Smooth muscle cell (in vitro differentiated cells): ENCODE data around the gene RNF144A. TPM values are rescaled to one million over a fixed set of nuclear protein-coding genes. Genes with fewer than 3 reads are reported as not detected.
"Not testable (repeated sequence)": the region's sequence is repeated elsewhere in the genome, so short reads cannot be mapped to it uniquely, and the experiment has no call there.

ENCODE experiments used
- DNase-seq: peaks from one replicate; lab custom pipeline; 2025; ENCODE audit not compliant: unreplicated experiment; lab: John Stamatoyannopoulos, UW
- H2AFZ ChIP-seq: fragments of 200-600 bp; sonication (generic); 2 replicates; pipeline ENCODE4 v1.6.0; 2016; ENCODE audit warnings: antibody characterized with exemption, low read depth, mild to moderate bottlenecking
- H3F3A ChIP-seq: fragments of 200-600 bp; sonication (generic); 2 replicates; pipeline ENCODE4 v1.6.0; 2017; ENCODE audit warnings: antibody characterized with exemption, low read depth
- H3K27ac ChIP-seq: fragments of 200-600 bp; sonication (generic); 2 replicates; pipeline ENCODE4 v1.5.1; 2016; ENCODE audit warnings: low read depth, mild to moderate bottlenecking
- H3K27me3 ChIP-seq: fragments of 200-600 bp; sonication (generic); 2 replicates; pipeline ENCODE4 v1.6.1; 2016; ENCODE audit warnings: low read depth, mild to moderate bottlenecking
- H3K36me3 ChIP-seq: fragments of 200-600 bp; sonication (generic); 2 replicates; pipeline ENCODE4 v1.5.1; 2016; ENCODE audit warnings: low read depth
- H3K4me1 ChIP-seq: fragments of 200-600 bp; sonication (generic); 2 replicates; pipeline ENCODE4 v1.5.1; 2016; ENCODE audit warnings: low read depth
- H3K4me2 ChIP-seq: fragments of 200-600 bp; sonication (generic); 2 replicates; pipeline ENCODE4 v1.6.0; 2016; ENCODE audit warnings: mild to moderate bottlenecking
- H3K4me3 ChIP-seq: fragments of 200-600 bp; sonication (generic); 2 replicates; pipeline ENCODE4 v1.5.1; 2016; ENCODE audit warnings: mild to moderate bottlenecking
- H3K79me2 ChIP-seq: fragments of 200-600 bp; sonication (generic); 2 replicates; pipeline ENCODE4 v1.6.0; 2016; ENCODE audit warnings: low read depth, mild to moderate bottlenecking
- H3K9ac ChIP-seq: fragments of 200-600 bp; sonication (generic); 2 replicates; pipeline ENCODE4 v1.6.0; 2016; ENCODE audit warnings: low read depth
- H3K9me3 ChIP-seq: fragments of 200-600 bp; sonication (generic); replicated peaks from 2 replicates; pipeline ENCODE4 v1.5.1; 2016; ENCODE audit warnings: low read depth
- H4K20me1 ChIP-seq: fragments of 200-600 bp; sonication (generic); 2 replicates; pipeline ENCODE4 v1.6.0; 2016; ENCODE audit warnings: low read depth
- WGBS: methylation state at CpG from one replicate; pipeline ENCODE4 v1.1.7; 2016; ENCODE audit warnings: low lambda C conversion rate; 5-methylcytosine and 5-hydroxymethylcytosine counted together
- polyA plus RNA-seq: library from polyadenylated mRNA; unstranded; fragments of >200 nt; fragmentation: Nextera tagmentation; extraction: Ambion mirVana; gene quantifications from 2 replicates; pipeline ENCODE4 v1.2.1, GENCODE V29; 2016
- total RNA-seq: library from RNA; depleted of rRNA; stranded (reverse); fragments of >200 nt; gene quantifications from 2 replicates; pipeline ENCODE4 v1.2.3, GENCODE V29; 2014
- TF ChIP-seq, protein P1 (sequence below): fragments of 200-600 bp; sonication (generic); IDR thresholded peaks from 2 replicates; pipeline ENCODE4 v1.5.1; 2017; ENCODE audit warnings: borderline replicate concordance, mild to moderate bottlenecking, antibody characterized with exemption; ENCODE audit not compliant: insufficient read depth, poor library complexity, severe bottlenecking

RNF144A gene
- total and polyA plus RNA-seq, 2 experiments from 2014 or later: 10.0 to 23.3 TPM

DNA sequence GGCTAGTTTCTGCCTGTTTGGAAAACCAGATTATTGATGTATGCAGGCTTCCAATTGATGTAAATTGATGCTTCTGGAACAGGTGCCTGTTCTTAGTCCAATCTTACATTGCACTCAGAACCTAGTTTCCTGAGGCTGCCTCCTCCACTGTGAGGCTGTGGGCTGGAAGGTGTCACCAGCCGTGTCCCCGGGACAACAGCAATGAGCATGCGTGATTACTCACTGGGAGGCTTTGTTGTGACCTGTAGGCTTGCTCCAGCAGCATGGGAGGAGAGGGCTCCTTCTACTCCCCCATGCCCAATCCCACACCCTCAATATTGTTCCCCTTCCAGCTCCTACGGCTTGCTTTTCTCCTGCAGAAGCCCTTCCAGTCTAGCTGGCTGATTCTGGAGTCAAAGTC is 28.5 kb upstream of the RNF144A start:
- Histone ChIP-seq H3F3A (no peaks in the 10 kb centered on the region), H3K27me3 (no peaks in the 10 kb centered on the region), H3K4me3 (no peak overlapping the region), H3K4me1 (no peaks in the 10 kb centered on the region), H2AFZ (no peak overlapping the region), H3K79me2 (no peaks in the 10 kb centered on the region), H4K20me1 (no peaks in the 10 kb centered on the region), H3K4me2 (no peak overlapping the region), H3K9ac (no peak overlapping the region), H3K9me3 (no peaks in the 10 kb centered on the region), H3K36me3 (no peaks in the 10 kb centered on the region), H3K27ac (no peak overlapping the region)
- WGBS: 78% methylated on average over 4 of the region's 4 CpGs
- TF ChIP-seq, protein P1, sequence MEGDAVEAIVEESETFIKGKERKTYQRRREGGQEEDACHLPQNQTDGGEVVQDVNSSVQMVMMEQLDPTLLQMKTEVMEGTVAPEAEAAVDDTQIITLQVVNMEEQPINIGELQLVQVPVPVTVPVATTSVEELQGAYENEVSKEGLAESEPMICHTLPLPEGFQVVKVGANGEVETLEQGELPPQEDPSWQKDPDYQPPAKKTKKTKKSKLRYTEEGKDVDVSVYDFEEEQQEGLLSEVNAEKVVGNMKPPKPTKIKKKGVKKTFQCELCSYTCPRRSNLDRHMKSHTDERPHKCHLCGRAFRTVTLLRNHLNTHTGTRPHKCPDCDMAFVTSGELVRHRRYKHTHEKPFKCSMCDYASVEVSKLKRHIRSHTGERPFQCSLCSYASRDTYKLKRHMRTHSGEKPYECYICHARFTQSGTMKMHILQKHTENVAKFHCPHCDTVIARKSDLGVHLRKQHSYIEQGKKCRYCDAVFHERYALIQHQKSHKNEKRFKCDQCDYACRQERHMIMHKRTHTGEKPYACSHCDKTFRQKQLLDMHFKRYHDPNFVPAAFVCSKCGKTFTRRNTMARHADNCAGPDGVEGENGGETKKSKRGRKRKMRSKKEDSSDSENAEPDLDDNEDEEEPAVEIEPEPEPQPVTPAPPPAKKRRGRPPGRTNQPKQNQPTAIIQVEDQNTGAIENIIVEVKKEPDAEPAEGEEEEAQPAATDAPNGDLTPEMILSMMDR: no peak
- no peak for DNase-seq

DNA sequence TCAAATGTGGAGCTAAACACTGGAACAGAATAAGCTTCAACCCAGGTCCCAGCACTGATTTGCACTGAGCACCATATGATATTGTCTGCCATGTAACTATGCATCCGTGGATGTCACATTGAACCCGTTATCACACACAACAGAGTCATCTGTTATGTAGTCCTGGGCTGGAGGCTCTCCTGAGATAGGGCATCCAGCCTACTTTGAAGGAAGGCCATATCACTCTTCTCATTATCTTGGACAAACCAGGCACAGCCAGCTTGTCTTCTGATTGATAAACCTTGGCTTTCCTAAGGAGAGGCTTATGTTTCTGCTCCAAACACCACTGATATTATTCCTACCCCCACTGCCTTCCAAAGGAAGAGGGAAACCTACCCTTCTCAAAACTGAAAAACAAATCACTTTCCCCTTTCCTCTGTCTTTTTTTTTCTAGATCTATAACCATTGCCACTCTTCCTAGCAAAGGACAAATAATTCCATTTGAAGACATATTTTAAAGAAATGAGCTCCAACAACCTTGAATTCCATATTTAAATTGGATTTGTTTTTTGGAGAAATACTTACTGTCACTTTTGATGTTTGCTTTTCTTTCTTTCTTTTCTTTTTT is 23.2 kb upstream of the RNF144A start:
- Histone ChIP-seq H3K4me2 (no peak overlapping the region), H3K27me3 (peaks cover 6% of the 10 kb centered on the region), H3K4me1 (no peaks in the 10 kb centered on the region), H3F3A (no peaks in the 10 kb centered on the region), H2AFZ (no peak overlapping the region), H3K79me2 (no peaks in the 10 kb centered on the region), H4K20me1 (no peaks in the 10 kb centered on the region), H3K9ac (no peak overlapping the region), H3K36me3 (no peaks in the 10 kb centered on the region), H3K9me3 (no peaks in the 10 kb centered on the region), H3K4me3 (no peak overlapping the region), H3K27ac (no peak overlapping the region)
- no peak for DNase-seq
- WGBS: 77% methylated on average over 2 of the region's 2 CpGs
- TF ChIP-seq, protein P1: no peak

DNA sequence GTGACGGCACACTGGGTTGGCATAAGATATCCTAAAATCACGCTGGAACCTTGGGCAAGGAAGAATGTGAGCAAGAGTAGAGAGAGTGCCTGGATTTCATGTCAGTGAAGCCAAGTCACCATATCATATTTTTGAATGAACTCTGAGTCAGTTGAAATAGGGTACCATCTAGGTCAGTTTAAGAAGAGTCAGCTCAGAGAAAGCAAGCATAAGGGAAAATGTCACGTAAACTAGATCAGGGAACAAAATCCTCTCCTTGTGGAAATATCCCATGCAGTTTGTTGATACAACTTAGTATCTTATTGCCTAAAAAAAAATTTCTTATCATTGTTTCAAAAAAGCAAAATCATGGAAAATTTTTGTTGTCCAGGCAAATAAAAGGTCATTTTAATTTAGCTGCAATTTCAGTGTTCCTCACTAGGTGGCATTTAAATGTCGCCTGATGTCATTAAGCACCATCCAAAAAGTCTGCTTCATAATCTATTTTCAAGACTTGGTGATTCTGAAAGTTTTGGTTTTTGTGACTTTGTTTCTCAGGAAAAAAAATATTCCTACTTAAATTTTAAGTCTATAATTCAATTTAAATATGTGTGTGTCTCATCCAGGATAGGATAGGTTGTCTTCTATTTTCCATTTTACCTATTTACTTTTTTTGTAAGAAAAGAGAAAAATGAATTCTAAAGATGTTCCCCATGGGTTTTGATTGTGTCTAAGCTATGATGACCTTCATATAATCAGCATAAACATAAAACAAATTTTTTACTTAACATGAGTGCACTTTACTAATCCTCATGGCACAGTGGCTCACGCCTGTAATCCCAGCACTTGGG is 20.1 kb upstream of the RNF144A start:
- Histone ChIP-seq H3K27ac (no peak overlapping the region), H3K79me2 (no peaks in the 10 kb centered on the region), H4K20me1 (no peaks in the 10 kb centered on the region), H3K4me2 (no peak overlapping the region), H3K4me1 (no peaks in the 10 kb centered on the region), H3K9ac (no peak overlapping the region), H3K36me3 (no peaks in the 10 kb centered on the region), H3K9me3 (no peaks in the 10 kb centered on the region), H3F3A (no peaks in the 10 kb centered on the region), H3K4me3 (no peak overlapping the region), H3K27me3 (peaks cover 6% of the 10 kb centered on the region), H2AFZ (no peak overlapping the region)
- DNase-seq: no peak
- TF ChIP-seq, protein P1: peak; percentile 76
- 68% methylated on average over 5 of the region's 5 CpGs for WGBS

DNA sequence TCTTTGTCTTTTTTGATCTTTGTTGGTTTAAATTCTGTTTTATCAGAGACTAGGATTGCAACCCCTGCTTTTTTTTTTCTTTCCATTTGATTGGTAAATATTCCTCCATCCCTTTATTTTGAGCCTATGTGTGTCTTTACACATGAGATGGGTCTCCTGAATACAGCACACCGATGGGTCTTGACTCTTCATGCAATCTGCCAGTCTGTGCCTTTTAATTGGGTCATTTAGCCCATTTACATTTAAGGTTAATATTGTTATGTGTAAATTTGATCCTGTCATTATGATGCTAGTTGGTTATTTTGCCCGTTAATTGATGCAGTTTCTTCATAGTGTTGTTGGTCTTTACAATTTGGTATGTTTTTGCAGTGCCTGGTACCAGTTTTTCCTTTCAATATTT is 14.6 kb upstream of the RNF144A start:
- not testable (repeated sequence) for H3K79me2 ChIP-seq, H3K4me2 ChIP-seq, H3K9ac ChIP-seq, H3K27me3 ChIP-seq, H3K4me3 ChIP-seq, DNase-seq, H3F3A ChIP-seq, H3K27ac ChIP-seq, H3K4me1 ChIP-seq, H3K9me3 ChIP-seq, H4K20me1 ChIP-seq, H2AFZ ChIP-seq, H3K36me3 ChIP-seq
- 85% methylated on average over 2 of the region's 2 CpGs for WGBS
